Measurements from ENCODE around the gene FN1.

DNA sequence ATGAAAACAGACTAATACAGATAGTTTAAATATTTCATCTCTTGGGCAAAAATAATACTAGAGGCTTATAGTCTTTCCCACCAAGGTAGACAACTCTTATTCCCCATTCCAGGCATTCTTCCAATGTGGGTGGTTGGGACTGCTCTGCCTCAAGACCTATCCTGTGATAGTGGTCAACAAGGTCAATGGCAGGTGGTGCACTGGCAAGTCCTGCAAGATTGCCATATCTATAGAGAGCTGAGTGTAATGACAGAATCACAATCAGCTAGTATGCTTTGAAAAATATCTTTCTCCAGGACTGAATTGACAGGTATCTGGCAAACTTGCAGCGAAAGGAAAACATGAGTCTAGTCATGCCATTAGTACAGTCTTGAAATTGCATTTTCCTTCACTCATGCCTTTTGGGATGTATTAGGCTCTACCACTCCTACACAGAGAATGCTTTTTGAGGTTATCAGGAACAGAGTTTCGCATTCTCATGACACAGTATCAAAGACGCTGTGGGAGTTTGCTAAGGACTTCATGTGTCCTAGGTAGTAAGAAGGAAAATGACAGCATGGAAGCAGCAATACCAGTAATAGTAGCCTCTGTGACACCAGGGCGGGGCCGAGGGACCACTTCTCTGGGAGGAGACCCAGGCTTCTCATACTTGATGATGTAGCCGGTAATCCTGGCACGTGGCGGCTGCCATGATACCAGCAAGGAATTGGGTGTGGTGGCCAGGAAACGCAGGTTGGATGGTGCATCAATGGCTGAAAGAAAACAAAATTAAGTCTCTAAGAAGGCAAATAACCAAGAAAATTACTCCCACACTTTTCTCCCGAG, 61.0 kb downstream of the FN1 start:
- TF ChIP-seq, protein P1, sequence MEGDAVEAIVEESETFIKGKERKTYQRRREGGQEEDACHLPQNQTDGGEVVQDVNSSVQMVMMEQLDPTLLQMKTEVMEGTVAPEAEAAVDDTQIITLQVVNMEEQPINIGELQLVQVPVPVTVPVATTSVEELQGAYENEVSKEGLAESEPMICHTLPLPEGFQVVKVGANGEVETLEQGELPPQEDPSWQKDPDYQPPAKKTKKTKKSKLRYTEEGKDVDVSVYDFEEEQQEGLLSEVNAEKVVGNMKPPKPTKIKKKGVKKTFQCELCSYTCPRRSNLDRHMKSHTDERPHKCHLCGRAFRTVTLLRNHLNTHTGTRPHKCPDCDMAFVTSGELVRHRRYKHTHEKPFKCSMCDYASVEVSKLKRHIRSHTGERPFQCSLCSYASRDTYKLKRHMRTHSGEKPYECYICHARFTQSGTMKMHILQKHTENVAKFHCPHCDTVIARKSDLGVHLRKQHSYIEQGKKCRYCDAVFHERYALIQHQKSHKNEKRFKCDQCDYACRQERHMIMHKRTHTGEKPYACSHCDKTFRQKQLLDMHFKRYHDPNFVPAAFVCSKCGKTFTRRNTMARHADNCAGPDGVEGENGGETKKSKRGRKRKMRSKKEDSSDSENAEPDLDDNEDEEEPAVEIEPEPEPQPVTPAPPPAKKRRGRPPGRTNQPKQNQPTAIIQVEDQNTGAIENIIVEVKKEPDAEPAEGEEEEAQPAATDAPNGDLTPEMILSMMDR (IDR thresholded peaks at IDR 0.05), result no peak
- no peak for TF ChIP-seq POLR2A (IDR thresholded peaks at IDR 0.05)
